Kidney (tissue), 14 donors: Measurements from ENCODE around the gene MIEF1. TPM values are rescaled to one million over a fixed set of nuclear protein-coding genes. Genes with fewer than 3 reads are reported as not detected.

Experiments used
- DNase-seq, 5 donors: peaks; one replicate each; pipeline ENCODE4 v3.0.0-alpha.2; 2013 to 2020
- FAIRE-seq: peaks from 2 replicates; lab custom pipeline; 2012; peaks lifted over from hg19 to GRCh38; lab: Jason Lieb, UNC
- H3K27ac ChIP-seq, 2 donors: one replicate each; pipeline ENCODE4 v1.7.0; 2013; ENCODE audit warnings: low read depth in 2 of 2, low read length in 2 of 2, inconsistent platforms in 1 of 2
- H3K27me3 ChIP-seq: one replicate; pipeline ENCODE4 v1.7.1; 2013; ENCODE audit warnings: low read length, inconsistent platforms; ENCODE audit not compliant: control insufficient read depth, insufficient read depth
- H3K36me3 ChIP-seq, 3 donors: one replicate each; pipeline versions ENCODE4 v1.7.0 to v1.7.1; 2013; ENCODE audit warnings: low read length in 3 of 3, control low read depth in 1 of 3, inconsistent platforms in 1 of 3; ENCODE audit not compliant: insufficient read depth in 3 of 3, control insufficient read depth in 2 of 3
- H3K4me1 ChIP-seq, 3 donors: one replicate each; pipeline versions ENCODE4 v1.7.0 to v1.7.1; 2013; ENCODE audit warnings: low read length in 3 of 3, inconsistent platforms in 1 of 3, low read depth in 1 of 3; ENCODE audit not compliant: control insufficient read depth in 2 of 3, insufficient read depth in 2 of 3
- H3K4me3 ChIP-seq, 3 donors: one replicate each; pipeline versions ENCODE4 v1.7.0 to v1.8.1; 2013; ENCODE audit warnings: low read length in 3 of 3, control low read depth in 1 of 3, inconsistent platforms in 1 of 3
- H3K9ac ChIP-seq, 3 donors: one replicate each; pipeline versions ENCODE4 v1.7.0 to v1.7.1; 2013; ENCODE audit warnings: low read length in 3 of 3, control low read depth in 1 of 3, inconsistent platforms in 1 of 3
- H3K9me3 ChIP-seq, 3 donors: one replicate each; pipeline versions ENCODE4 v1.7.0 to v1.7.1; 2013; ENCODE audit warnings: low read length in 3 of 3, control low read depth in 1 of 3, inconsistent platforms in 1 of 3; ENCODE audit not compliant: control insufficient read depth in 2 of 3, insufficient read depth in 1 of 3
- intact Hi-C: fragments of 100-400 bp; cut with DNase I; formaldehyde crosslinking; loops from one replicate; pipeline ENCODE4 v1.11.1; 2022
- polyA plus RNA-seq: library from polyadenylated mRNA; stranded (reverse); fragments of 350-450 nt; fragmentation: Illumina TruSeq; extraction: RNeasy Lipid Tissue Mini Kit (QIAGEN cat#74804); gene quantifications from one replicate; pipeline ENCODE4 v1.2.3, GENCODE V29; 2014; ENCODE audit warnings: low read depth, low replicate concordance; ENCODE audit not compliant: insufficient read depth
- total RNA-seq: library from RNA; stranded (reverse); fragmentation: NEBNext Ultra II Directional; extraction: Animal tissue kit (Norgen Biotek cat#: 25700); gene quantifications from one replicate; pipeline ENCODE4 v1.2.1, GENCODE V29; 2021
- TF ChIP-seq, protein P1 (sequence below): IDR thresholded peaks from 3 replicates; pipeline ENCODE4 v1.5.1; 2012; ENCODE audit warnings: mild to moderate bottlenecking, moderate library complexity, borderline replicate concordance; ENCODE audit not compliant: insufficient read depth; ENCODE audit errors: extremely low read depth
- donor health status: control.
- donor health status: control.
- donor health status: control.
- donor health status: control.
- donor health status: control.
- donor health status: DM: yes; HTN: yes; CAD: no.
- donor health status: Normal renal cell carcinoma (clear cell type).

The MIEF1 gene
- total and polyA plus RNA-seq, 2 donors from 2014 or later, result 13.0 to 27.9 TPM

DNA sequence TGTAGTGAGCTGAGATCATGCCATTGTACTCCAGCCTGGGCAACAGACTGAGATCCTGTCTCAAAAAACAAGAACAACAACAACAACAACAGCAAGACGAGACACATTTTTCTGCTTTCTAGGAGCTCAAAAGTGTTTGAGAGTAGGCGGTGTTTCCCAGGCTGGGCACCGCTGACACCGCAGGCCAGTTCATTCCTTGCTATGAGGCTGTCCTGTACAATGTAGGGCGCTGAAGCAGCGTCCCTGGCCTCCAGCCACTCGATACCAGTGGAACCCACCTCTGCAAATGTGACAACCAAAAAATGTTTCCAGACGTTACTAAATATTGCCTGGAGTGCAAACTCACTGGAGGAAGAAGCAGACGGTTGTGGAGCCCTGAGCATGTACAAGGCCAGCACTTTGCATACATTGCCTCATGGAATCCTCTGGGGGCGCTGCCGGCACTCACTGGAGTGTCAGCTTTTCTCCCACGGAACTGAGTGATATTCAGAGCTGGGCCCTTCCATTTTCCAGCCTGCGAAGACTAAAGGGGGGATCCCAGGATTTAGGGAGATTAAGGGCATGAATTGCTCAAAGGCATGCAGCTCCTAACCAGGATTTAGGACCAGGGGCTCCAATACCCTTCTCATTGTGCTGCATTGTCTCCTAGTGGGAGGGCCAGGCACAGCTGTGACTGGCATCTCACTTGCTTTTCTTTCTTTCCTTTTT lies 5.8 kb upstream of the MIEF1 start:
- Histone ChIP-seq H3K36me3 (no peaks in the 10 kb centered on the region), H3K27ac (no peak overlapping the region), H3K4me3 (no peak overlapping the region), H3K9ac (peak overlapping the region in 1 of 3 donors; percentile 61), H3K27me3 (no peaks in the 10 kb centered on the region), H3K4me1 (peaks cover 0 to 10% (median 6%) of the 10 kb centered on the region in 3 donors), H3K9me3 (no peaks in the 10 kb centered on the region)
- intact Hi-C loops, result no loop called here
- FAIRE-seq (no peak), DNase-seq (peak in 4 of 5 donors; percentile 77 to 92 (median 88))
- TF ChIP-seq, protein P1, sequence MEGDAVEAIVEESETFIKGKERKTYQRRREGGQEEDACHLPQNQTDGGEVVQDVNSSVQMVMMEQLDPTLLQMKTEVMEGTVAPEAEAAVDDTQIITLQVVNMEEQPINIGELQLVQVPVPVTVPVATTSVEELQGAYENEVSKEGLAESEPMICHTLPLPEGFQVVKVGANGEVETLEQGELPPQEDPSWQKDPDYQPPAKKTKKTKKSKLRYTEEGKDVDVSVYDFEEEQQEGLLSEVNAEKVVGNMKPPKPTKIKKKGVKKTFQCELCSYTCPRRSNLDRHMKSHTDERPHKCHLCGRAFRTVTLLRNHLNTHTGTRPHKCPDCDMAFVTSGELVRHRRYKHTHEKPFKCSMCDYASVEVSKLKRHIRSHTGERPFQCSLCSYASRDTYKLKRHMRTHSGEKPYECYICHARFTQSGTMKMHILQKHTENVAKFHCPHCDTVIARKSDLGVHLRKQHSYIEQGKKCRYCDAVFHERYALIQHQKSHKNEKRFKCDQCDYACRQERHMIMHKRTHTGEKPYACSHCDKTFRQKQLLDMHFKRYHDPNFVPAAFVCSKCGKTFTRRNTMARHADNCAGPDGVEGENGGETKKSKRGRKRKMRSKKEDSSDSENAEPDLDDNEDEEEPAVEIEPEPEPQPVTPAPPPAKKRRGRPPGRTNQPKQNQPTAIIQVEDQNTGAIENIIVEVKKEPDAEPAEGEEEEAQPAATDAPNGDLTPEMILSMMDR, result peak; percentile 75

DNA sequence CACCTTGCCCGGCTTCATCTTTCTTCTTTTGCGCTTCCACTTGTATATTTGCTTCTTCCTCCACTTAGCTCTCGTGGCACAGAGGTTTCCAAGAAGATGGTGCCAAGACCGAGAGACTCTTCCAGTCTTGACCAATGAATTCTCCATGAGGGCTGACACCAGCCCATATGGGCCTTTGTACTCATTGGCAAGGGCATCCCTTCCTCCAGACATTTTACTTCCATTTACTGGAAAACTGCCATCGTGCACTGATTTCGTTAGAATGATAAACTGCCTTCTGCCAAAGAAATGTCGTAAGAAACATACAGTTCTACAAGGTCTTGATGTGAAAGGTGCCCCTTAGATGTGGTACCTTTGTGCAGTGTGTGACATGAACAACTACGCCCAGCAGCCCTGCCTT lies 4.7 kb upstream of the MIEF1 start:
- DNase-seq (no peak), FAIRE-seq (no peak)
- H3K27ac ChIP-seq, result no peak overlapping the region
- no peaks in the 10 kb centered on the region for H3K9me3 ChIP-seq
- H3K9ac ChIP-seq, result no peak overlapping the region
- intact Hi-C loops, result no loop called here
- H3K27me3 ChIP-seq, result no peaks in the 10 kb centered on the region
- TF ChIP-seq, protein P1, result no peak
- H3K4me3 ChIP-seq, result no peak overlapping the region
- H3K36me3 ChIP-seq, result no peaks in the 10 kb centered on the region
- peaks cover 0 to 16% (median 11%) of the 10 kb centered on the region in 3 donors for H3K4me1 ChIP-seq

DNA sequence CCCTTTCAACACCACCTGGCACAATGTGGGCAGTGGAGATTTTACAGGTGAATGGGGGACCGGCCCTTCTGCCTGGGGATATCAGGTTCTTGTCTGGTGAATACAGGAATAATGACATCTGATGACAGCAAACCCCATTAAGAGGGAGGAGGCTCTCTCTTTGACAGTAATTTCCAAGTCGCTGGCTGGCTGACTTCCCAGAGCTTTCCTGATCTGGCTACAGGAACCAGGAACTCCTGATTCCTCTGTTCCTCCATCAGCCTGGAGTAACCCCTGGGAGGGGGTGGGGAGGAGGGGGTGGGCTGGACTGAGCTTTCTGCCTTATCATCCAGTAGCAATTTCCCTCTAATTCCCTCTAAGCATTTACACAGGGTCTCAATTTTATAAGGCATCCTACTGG lies 3.7 kb upstream of the MIEF1 start:
- no peak for FAIRE-seq
- H3K9ac ChIP-seq, result no peak overlapping the region
- H3K27ac ChIP-seq, result peak overlapping the region in 1 of 2 donors; percentile 26
- DNase-seq, result peak in 1 of 5 donors; percentile 60
- no peaks in the 10 kb centered on the region for H3K9me3 ChIP-seq
- TF ChIP-seq, protein P1, result no peak
- intact Hi-C loops, result no loop called here
- H3K4me1 ChIP-seq, result peaks cover 0 to 18% (median 16%) of the 10 kb centered on the region in 3 donors
- H3K36me3 ChIP-seq, result no peaks in the 10 kb centered on the region
- no peak overlapping the region for H3K4me3 ChIP-seq
- no peaks in the 10 kb centered on the region for H3K27me3 ChIP-seq

GRCh38 chr22:39498802-39499201 lies 3.3 kb upstream of the MIEF1 start:
- peaks cover 0 to 23% (median 20%) of the 10 kb centered on the region in 3 donors for H3K4me1 ChIP-seq
- DNase-seq, result no peak
- H3K27me3 ChIP-seq, result no peaks in the 10 kb centered on the region
- no peak for FAIRE-seq
- H3K36me3 ChIP-seq, result peaks cover 0 to 2% (median 0%) of the 10 kb centered on the region in 3 donors
- TF ChIP-seq, protein P1, result no peak
- no peaks in the 10 kb centered on the region for H3K9me3 ChIP-seq
- H3K4me3 ChIP-seq, result no peak overlapping the region
- H3K9ac ChIP-seq, result no peak overlapping the region
- intact Hi-C loops, result no loop called here
- H3K27ac ChIP-seq, result no peak overlapping the region
